WI38 (cell line): Measurements from ENCODE around the gene HLA-DMB.
A peak's percentile ranks its signal among the peaks of the same experiment; 100 is the strongest.

ENCODE experiments used
- H3K4me3 ChIP-seq: 2 replicates; pipeline ENCODE4 v1.5.1; 2011; ENCODE audit warnings: low read depth, mild to moderate bottlenecking, control low read depth, low read length
- CTCF ChIP-seq: IDR thresholded peaks from 2 replicates; pipeline ENCODE4 v1.5.1; 2012; ENCODE audit warnings: low read depth, mild to moderate bottlenecking, control low read depth, low read length

HLA-DMB gene

GRCh38 chr6:32922083-32922482 is 18.7 kb downstream of the HLA-DMB start:
- no peak overlapping the region for H3K4me3 ChIP-seq
- TF ChIP-seq CTCF: no peak

- no peak for TF ChIP-seq CTCF
- no peak overlapping the region for H3K4me3 ChIP-seq
These were observed 20.1 kb downstream of the HLA-DMB start for GRCh38 chr6:32920715-32921114.

GRCh38 chr6:32912951-32913350 is 27.9 kb downstream of the HLA-DMB start:
- no peak for TF ChIP-seq CTCF
- no peak overlapping the region for H3K4me3 ChIP-seq

- no peak for TF ChIP-seq CTCF
- H3K4me3 ChIP-seq: no peak overlapping the region
These were observed 31.9 kb downstream of the HLA-DMB start for GRCh38 chr6:32908897-32909296.

- no peak for TF ChIP-seq CTCF
- H3K4me3 ChIP-seq: no peak overlapping the region
These were observed 34.3 kb downstream of the HLA-DMB start for GRCh38 chr6:32906539-32906938.

- H3K4me3 ChIP-seq: no peak overlapping the region
- no peak for TF ChIP-seq CTCF
These were observed 35.8 kb downstream of the HLA-DMB start for GRCh38 chr6:32905078-32905477.

- no peak overlapping the region for H3K4me3 ChIP-seq
- no peak for TF ChIP-seq CTCF
These were observed 36.9 kb downstream of the HLA-DMB start for GRCh38 chr6:32903952-32904351.

GRCh38 chr6:32895006-32895345 is 45.9 kb downstream of the HLA-DMB start:
- H3K4me3 ChIP-seq: peak overlapping the region; percentile 78
- no peak for TF ChIP-seq CTCF
